ENCODE data around the gene TMEM259. TPM values are rescaled to one million over a fixed set of nuclear protein-coding genes. Genes with fewer than 3 reads are reported as not detected.

TMEM259 gene
- total RNA-seq (2014; rRNA removed; shearing (Covaris generic)) (144 and 196 TPM in 2 replicates), polyA plus RNA-seq (2016; fragmentation: Nextera tagmentation; extraction: Ambion mirVana) (82.8 and 84.5 TPM in 2 replicates)
- long read RNA-seq, transcript TMEM259-208 (1 exons, 1,637 nt): major isoform, 5 of 9 reads
- long read RNA-seq, partial matches to known transcripts: 2 of 9 reads
- long read RNA-seq, other reads (novel, unspliced or antisense): 2 of 9 reads

DNA sequence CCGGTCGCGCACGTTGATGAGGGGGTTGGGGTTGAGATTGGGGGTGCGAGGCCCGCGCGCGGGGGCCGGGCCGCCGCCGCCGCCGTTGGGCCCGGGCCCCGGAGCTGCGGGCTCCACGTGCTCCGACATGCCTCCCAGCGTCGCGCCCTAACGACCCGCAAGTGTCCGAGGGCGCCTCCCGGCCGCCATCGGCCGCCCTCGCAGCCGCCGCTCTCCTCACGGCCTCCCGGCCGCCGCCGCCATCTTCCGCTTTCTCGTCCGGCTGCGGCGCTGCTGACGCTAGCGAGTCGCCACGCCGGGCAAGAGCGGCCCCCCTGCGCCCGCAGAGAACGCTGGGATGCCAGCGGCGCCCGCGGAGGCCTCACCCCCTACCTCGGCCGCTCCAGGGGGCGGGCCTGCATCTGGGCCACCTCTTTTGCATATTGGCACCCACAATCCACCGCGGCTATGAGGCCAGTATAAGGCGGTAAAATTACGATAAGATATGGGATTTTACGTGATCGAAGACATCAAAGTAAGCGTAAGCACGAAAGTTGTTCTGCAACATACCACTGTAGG lies at the start of gene TMEM259:
TSS of gene TMEM259 (minus strand) at position 256 of the 558 bp plus-strand sequence. CDS start at position 129, 127 bp downstream.
- peaks cover 15% of the 10 kb centered on the region; the same call in 1 of the 2 replicates for H3F3A ChIP-seq (replicated peaks; ENCODE audit: low read depth)
- DNase-seq (ENCODE audit: low spot score): peak; percentile 98
- Mint-ChIP-seq H3K27ac (peak within 1 kb of the TSS; percentile 100), H3K4me3 (peak within 1 kb of the TSS; percentile 94), H3K9me3 (peaks cover 3% of the 10 kb centered on the region; the same call in 2 of the 3 replicates), H3K27me3 (ENCODE audit: insufficient read depth, low read depth, poor library complexity) (peaks cover 18% of the 10 kb centered on the region), H3K36me3 (ENCODE audit: low read depth) (no peaks in the 10 kb centered on the region), H3K4me1 (peaks cover 24% of the 10 kb centered on the region)
- H2AFZ ChIP-seq: no peak within 1 kb of the TSS
- H3K36me3 ChIP-seq (ENCODE audit: insufficient read depth): no peaks in the 10 kb centered on the region
- H3K9me2 ChIP-seq (ENCODE audit: insufficient read depth): no peaks in the 10 kb centered on the region
- H4K20me1 ChIP-seq (replicated peaks; ENCODE audit: insufficient read depth): peaks cover 15% of the 10 kb centered on the region
- no peaks in the 10 kb centered on the region for H3K27me3 ChIP-seq (ENCODE audit: insufficient read depth)
- ATAC-seq: peak; percentile 54
- peak within 1 kb of the TSS; percentile 88 for H3K27ac ChIP-seq (ENCODE audit: low read depth)
- H3K4me3 ChIP-seq: peak within 1 kb of the TSS; percentile 91
- peaks cover 49% of the 10 kb centered on the region for H3K79me2 ChIP-seq (replicated peaks; ENCODE audit: insufficient read depth)
- H3K4me1 ChIP-seq (ENCODE audit: insufficient read depth): peaks cover 12% of the 10 kb centered on the region; the same call in 1 of the 2 replicates
- no peak for TF ChIP-seq ZNF331 (CRISPR knock-in tag; IDR thresholded peaks at IDR 0.05; ENCODE audit: low read depth)
- peak; percentile 76 for TF ChIP-seq POLR2AphosphoS5 (IDR thresholded peaks at IDR 0.05; ENCODE audit: low read depth)
- peak; percentile 64; the same call in 1 of the 2 replicates for TF ChIP-seq CREB1 (CRISPR knock-in tag; IDR thresholded peaks at IDR 0.05; ENCODE audit: low read depth)
- peak within 1 kb of the TSS; percentile 87 for H3K4me2 ChIP-seq

DNA sequence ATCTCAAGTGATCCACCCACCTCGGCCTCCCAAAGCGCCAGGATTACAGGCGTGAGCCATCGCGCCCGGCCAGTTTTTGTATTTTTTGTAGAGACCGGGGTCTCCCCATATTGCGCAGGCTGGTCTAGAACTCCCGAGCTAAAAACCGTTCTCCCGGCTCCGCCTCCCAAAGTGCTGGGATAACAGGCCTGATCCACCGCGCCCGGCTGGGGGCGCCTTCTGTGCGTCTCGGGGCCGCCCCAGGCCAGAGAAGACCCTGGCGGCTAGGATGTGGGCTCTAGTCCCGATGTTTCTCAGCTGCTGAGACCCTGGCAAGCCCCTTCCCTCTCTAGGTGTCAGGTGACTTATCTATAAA lies 49.6 kb upstream of the TMEM259 start:
- Histone ChIP-seq H3K36me3 (ENCODE audit: insufficient read depth) (peaks cover 1% of the 10 kb centered on the region; the same call in 1 of the 2 replicates), H2AFZ (peak overlapping the region; percentile 91), H3K27me3 (ENCODE audit: insufficient read depth) (peaks cover 14% of the 10 kb centered on the region), H3K4me2 (peak overlapping the region; percentile 81), H3K79me2 (replicated peaks; ENCODE audit: insufficient read depth) (0 out of 2 replicates have a peak, but pooled peaks cover 4% of the 10 kb centered on the region), H3F3A (replicated peaks; ENCODE audit: low read depth) (peaks cover 14% of the 10 kb centered on the region), H3K27ac (ENCODE audit: low read depth) (no peak overlapping the region), H3K9me2 (ENCODE audit: insufficient read depth) (no peaks in the 10 kb centered on the region), H3K4me1 (ENCODE audit: insufficient read depth) (peaks cover 3% of the 10 kb centered on the region; the same call in 1 of the 2 replicates), H4K20me1 (replicated peaks; ENCODE audit: insufficient read depth) (0 out of 2 replicates have a peak, but pooled peaks cover 3% of the 10 kb centered on the region), H3K4me3 (peak overlapping the region; percentile 63)
- H3K36me3 Mint-ChIP-seq (ENCODE audit: low read depth): peaks cover 10% of the 10 kb centered on the region
- H3K4me1 Mint-ChIP-seq: peaks cover 17% of the 10 kb centered on the region
- no peak overlapping the region for H3K27ac Mint-ChIP-seq
- H3K4me3 Mint-ChIP-seq: peak overlapping the region; percentile 60
- no peaks in the 10 kb centered on the region for H3K9me3 Mint-ChIP-seq
- DNase-seq (ENCODE audit: low spot score): peak; percentile 86
- ATAC-seq: peak; percentile 53
- peaks cover 21% of the 10 kb centered on the region for H3K27me3 Mint-ChIP-seq (ENCODE audit: insufficient read depth, low read depth, poor library complexity)
- no peak for TF ChIP-seq STAT1 (IDR thresholded peaks at IDR 0.05; ENCODE audit: unreplicated experiment)
- TF ChIP-seq, protein P1, sequence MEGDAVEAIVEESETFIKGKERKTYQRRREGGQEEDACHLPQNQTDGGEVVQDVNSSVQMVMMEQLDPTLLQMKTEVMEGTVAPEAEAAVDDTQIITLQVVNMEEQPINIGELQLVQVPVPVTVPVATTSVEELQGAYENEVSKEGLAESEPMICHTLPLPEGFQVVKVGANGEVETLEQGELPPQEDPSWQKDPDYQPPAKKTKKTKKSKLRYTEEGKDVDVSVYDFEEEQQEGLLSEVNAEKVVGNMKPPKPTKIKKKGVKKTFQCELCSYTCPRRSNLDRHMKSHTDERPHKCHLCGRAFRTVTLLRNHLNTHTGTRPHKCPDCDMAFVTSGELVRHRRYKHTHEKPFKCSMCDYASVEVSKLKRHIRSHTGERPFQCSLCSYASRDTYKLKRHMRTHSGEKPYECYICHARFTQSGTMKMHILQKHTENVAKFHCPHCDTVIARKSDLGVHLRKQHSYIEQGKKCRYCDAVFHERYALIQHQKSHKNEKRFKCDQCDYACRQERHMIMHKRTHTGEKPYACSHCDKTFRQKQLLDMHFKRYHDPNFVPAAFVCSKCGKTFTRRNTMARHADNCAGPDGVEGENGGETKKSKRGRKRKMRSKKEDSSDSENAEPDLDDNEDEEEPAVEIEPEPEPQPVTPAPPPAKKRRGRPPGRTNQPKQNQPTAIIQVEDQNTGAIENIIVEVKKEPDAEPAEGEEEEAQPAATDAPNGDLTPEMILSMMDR (conservative IDR thresholded peaks at IDR 0.05; ENCODE audit: low read depth in 2 of 2): peak; percentile 51 to 63

All from GM23338 (cell line).